Measurements from ENCODE around the gene CCDC187. TPM values are rescaled to one million over a fixed set of nuclear protein-coding genes. Genes with fewer than 3 reads are reported as not detected.
A peak's percentile ranks its signal among the peaks of the same experiment; 100 is the strongest.

The CCDC187 gene
- total RNA-seq, 6 donors from 2014 or later = 0.17 to 22.3 (median 10.0) TPM

DNA sequence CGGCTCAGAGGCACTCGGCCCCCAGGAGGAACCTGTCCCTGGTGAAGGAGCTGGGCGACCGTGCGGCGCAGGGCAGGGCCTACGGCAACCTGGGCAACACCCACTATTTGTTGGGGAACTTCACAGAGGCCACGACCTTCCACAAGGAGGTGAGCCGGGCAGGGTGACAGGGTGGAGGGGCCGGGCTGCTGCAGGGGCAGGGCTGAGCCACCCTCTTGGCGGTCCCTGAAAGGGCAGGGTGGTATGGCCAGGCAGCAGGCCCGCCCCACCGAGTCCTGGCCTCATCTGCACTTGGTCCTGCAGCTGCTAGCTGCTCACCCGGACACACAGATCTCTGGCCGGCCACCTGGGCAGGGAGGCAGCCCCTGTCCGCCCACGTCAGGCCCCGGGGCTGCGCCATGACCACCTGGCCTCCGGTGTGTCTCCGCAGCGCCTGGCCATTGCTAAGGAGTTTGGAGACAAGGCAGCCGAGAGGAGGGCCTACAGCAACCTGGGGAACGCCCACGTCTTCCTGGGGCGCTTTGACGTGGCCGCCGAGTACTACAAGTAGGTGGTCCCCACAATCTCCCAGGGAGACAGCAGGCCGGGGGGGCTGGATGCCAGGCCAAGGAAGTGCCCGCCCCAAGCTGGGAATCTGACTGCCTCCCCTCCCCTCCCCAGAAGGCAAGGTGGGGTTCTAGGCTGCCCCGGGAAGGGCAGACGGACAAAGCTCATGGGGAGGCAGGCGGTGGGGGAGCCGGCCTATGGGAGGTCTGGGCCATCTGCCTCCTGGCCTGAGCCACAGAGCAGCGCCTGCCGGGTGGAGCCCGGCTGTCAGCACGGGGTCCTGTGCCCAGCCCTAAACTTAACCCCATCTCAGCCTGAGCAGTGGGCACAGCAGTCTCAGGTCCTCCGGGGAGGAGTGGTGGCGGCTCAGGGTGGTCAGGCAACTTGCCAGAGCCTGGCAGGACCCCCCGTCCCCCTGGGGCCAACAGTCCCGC lies 33.8 kb upstream of the CCDC187 start:
- H3K27me3 ChIP-seq = no peaks in the 10 kb centered on the region
- peaks cover 8 to 11% (median 9%) of the 10 kb centered on the region in 4 donors for H3K4me1 ChIP-seq
- ATAC-seq (ENCODE audit: low FRiP score in 2 of 2) = no peak
- TF ChIP-seq POLR2AphosphoS5 (IDR thresholded peaks at IDR 0.05) (no peak), POLR2A (IDR thresholded peaks at IDR 0.05) (no peak), EP300 (IDR thresholded peaks at IDR 0.05) (no peak)
- TF ChIP-seq, protein P1, sequence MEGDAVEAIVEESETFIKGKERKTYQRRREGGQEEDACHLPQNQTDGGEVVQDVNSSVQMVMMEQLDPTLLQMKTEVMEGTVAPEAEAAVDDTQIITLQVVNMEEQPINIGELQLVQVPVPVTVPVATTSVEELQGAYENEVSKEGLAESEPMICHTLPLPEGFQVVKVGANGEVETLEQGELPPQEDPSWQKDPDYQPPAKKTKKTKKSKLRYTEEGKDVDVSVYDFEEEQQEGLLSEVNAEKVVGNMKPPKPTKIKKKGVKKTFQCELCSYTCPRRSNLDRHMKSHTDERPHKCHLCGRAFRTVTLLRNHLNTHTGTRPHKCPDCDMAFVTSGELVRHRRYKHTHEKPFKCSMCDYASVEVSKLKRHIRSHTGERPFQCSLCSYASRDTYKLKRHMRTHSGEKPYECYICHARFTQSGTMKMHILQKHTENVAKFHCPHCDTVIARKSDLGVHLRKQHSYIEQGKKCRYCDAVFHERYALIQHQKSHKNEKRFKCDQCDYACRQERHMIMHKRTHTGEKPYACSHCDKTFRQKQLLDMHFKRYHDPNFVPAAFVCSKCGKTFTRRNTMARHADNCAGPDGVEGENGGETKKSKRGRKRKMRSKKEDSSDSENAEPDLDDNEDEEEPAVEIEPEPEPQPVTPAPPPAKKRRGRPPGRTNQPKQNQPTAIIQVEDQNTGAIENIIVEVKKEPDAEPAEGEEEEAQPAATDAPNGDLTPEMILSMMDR (IDR thresholded peaks at IDR 0.05) = no peak
- peaks cover 0 to 25% (median 8%) of the 10 kb centered on the region in 4 donors for H3K36me3 ChIP-seq
- peak overlapping the region in 2 of 4 donors; percentile 48 to 73 for H3K27ac ChIP-seq
- peak in 1 of 2 donors; percentile 85 for DNase-seq
- WGBS, 2 donors = 87 to 90% methylated on average over 19 to 43 of the region's 43 CpGs
- no peak overlapping the region for H3K4me3 ChIP-seq
- H3K9me3 ChIP-seq = no peaks in the 10 kb centered on the region

DNA sequence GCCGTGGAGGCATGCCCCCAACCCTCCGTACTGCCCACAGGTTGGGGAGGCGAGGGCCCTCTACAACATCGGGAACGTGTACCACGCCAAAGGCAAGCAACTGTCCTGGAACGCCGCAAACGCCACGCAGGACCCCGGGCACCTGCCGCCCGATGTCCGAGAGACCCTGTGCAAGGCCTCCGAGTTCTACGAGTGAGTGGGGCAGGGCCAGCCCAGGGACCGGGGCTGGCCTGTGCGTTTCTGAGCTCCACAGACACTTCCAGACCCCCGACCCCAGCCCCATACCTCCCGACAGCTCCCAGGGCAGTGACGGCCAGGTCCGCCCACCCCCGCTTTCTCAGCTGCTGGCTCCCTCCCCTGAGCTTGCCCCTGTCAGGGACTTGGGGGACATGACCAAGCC lies 33.0 kb upstream of the CCDC187 start:
- H3K27ac ChIP-seq = peak overlapping the region in 3 of 4 donors; percentile 27 to 73 (median 48)
- 95 to 98% methylated on average over 15 to 19 of the region's 23 CpGs for WGBS, 2 donors
- H3K9me3 ChIP-seq = no peaks in the 10 kb centered on the region
- no peak for ATAC-seq (ENCODE audit: low FRiP score in 2 of 2)
- peak in 1 of 2 donors; percentile 77 for DNase-seq
- peaks cover 0 to 3% (median under 1%) of the 10 kb centered on the region in 4 donors for H3K4me1 ChIP-seq
- TF ChIP-seq POLR2AphosphoS5 (IDR thresholded peaks at IDR 0.05) = no peak
- no peak for TF ChIP-seq POLR2A (IDR thresholded peaks at IDR 0.05)
- TF ChIP-seq, protein P1 (IDR thresholded peaks at IDR 0.05) = no peak
- TF ChIP-seq EP300 (IDR thresholded peaks at IDR 0.05) = no peak
- no peak overlapping the region for H3K4me3 ChIP-seq
- H3K36me3 ChIP-seq = peaks cover 0 to 25% (median 8%) of the 10 kb centered on the region in 4 donors
- H3K27me3 ChIP-seq = no peaks in the 10 kb centered on the region

DNA sequence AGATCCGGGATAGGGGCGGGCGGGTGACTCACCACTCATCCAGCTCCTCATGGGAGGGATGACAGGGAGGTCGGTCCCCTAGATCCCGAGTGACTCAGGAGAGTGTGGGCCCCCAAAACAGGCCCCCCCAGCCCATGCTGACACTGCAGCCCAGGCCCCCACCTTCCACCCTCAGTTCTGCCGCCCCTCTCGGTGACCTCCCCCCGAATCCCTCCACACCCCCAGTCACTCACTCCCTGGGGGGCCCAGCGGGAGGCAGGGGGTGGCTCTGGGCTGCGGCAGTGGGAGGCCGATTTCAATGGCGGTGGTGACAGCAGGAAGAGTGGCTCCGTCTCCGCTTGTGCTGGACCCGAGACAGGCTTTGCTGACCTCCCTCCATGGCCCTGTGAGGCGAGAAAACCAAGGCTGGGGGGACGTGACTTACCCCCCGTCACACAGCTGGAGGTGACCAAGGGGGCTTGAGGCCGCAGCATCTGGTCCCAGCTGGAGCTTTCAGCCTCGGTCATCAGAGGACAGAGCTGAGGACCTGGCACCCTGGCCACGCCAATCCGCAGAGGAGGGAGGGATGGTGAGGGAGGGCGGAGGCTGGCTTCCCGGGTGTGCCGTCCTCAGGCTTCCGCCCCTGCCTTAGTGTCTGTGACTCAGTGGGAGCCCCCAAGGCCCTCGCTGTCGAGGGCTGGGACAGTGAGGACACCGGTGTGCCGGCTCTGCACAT lies 32.4 kb upstream of the CCDC187 start:
- H3K27ac ChIP-seq = peak overlapping the region; percentile 48 to 73 (median 62)
- H3K36me3 ChIP-seq = peaks cover 0 to 25% (median 8%) of the 10 kb centered on the region in 4 donors

DNA sequence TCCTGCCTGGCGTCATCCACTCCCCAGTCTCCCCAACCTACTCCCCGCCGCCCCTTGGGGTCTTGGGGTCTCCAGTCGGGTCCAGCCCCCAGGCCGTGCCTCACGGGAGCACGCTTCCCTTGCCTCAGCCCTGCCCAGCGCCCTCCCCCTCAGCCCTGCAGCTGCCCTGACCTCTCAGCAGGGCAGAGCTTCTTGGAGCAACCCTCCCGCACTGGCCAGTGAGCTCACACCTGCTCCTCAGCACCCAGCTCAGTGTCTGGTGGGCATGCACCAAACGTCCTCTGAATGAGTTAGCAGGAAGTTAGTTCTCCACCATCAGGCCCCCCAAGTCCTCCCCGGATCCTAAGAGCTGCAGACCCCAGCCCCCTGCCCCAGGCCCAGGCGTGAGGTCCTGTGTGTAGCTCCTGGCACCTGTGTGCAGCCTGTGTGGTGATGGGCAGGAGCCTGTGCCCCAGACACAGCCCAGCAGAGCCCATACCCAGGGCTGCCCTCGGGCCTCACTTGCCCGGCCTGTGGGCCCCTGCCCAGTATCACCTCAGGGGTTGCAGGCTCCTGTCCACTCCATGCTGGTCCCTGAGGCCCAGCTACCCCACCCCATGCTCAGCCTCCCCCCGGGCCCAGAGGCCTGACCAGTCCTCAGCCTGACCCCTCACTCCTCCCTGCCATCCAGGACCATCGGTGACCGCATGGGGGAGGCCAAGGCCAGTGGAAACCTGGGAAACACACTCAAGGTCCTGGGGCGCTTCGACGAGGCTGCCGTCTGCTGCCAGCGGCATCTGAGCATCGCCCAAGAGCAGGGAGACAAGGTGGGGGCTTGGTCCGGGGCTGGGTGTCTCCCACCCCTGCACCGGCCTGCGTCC lies 31.6 kb upstream of the CCDC187 start:
- no peak overlapping the region for H3K4me3 ChIP-seq
- ATAC-seq (ENCODE audit: low FRiP score in 2 of 2) (no peak), DNase-seq (peak in 1 of 2 donors; percentile 74)
- peaks cover 0 to 25% (median 8%) of the 10 kb centered on the region in 4 donors for H3K36me3 ChIP-seq
- H3K9me3 ChIP-seq = no peaks in the 10 kb centered on the region
- peak overlapping the region; percentile 30 to 73 (median 47) for H3K27ac ChIP-seq
- no peaks in the 10 kb centered on the region for H3K4me1 ChIP-seq
- WGBS, 2 donors = 77 to 93% methylated on average over 11 to 23 of the region's 26 CpGs
- TF ChIP-seq EP300 (IDR thresholded peaks at IDR 0.05) (no peak), POLR2A (IDR thresholded peaks at IDR 0.05) (no peak), POLR2AphosphoS5 (IDR thresholded peaks at IDR 0.05) (no peak)
- TF ChIP-seq, protein P1 (IDR thresholded peaks at IDR 0.05) = no peak
- H3K27me3 ChIP-seq = no peaks in the 10 kb centered on the region

More for the DNA sequence above, 32.4 kb upstream of the CCDC187 start:
- DNase-seq (peak; percentile 40 to 52), ATAC-seq (ENCODE audit: low FRiP score in 2 of 2) (no peak)
- Histone ChIP-seq H3K4me3 (no peak overlapping the region), H3K9me3 (no peaks in the 10 kb centered on the region), H3K4me1 (no peaks in the 10 kb centered on the region), H3K27me3 (no peaks in the 10 kb centered on the region)
- TF ChIP-seq EP300 (IDR thresholded peaks at IDR 0.05) (no peak), POLR2AphosphoS5 (IDR thresholded peaks at IDR 0.05) (peak; percentile 44 to 54)
- 81 to 89% methylated on average over 15 to 27 of the region's 30 CpGs for WGBS, 2 donors

All from upper lobe of left lung (tissue), 6 donors.